Thymus (tissue), 11 donors: Measurements from ENCODE around the gene GIMAP8. TPM values are rescaled to one million over a fixed set of nuclear protein-coding genes. Genes with fewer than 3 reads are reported as not detected.

Source experiments
- DNase-seq, 9 donors: peaks; one replicate each; pipeline ENCODE4 v3.0.0-alpha.2; 2013; ENCODE audit warnings: low spot score in 9 of 9, low read depth in 6 of 9, missing footprints in 1 of 9
- H3K27ac ChIP-seq, 2 donors: one replicate each; pipeline ENCODE4 v1.5.1; 2013; ENCODE audit warnings: control low read depth in 1 of 2, low read depth in 1 of 2, low read length in 1 of 2, mild to moderate bottlenecking in 1 of 2, moderate library complexity in 1 of 2
- H3K27me3 ChIP-seq, 2 donors: one replicate each; pipeline ENCODE4 v1.5.1; 2013; ENCODE audit warnings: low read length in 1 of 2; ENCODE audit not compliant: control insufficient read depth in 2 of 2, insufficient read depth in 1 of 2
- H3K36me3 ChIP-seq, 2 donors: one replicate each; pipeline ENCODE4 v1.5.1; 2013; ENCODE audit warnings: low read length in 1 of 2, mild to moderate bottlenecking in 1 of 2, moderate library complexity in 1 of 2; ENCODE audit not compliant: control insufficient read depth in 2 of 2, insufficient read depth in 2 of 2
- H3K4me1 ChIP-seq, 2 donors: one replicate each; pipeline ENCODE4 v1.5.1; 2013; ENCODE audit warnings: low read length in 2 of 2; ENCODE audit not compliant: control insufficient read depth in 2 of 2, insufficient read depth in 2 of 2
- H3K4me3 ChIP-seq, 2 donors: one replicate each; pipeline ENCODE4 v1.5.1; 2013; ENCODE audit warnings: low read length in 2 of 2, control low read depth in 1 of 2, mild to moderate bottlenecking in 1 of 2
- H3K9me3 ChIP-seq, 2 donors: one replicate each; pipeline ENCODE4 v1.5.1; 2013; ENCODE audit warnings: low read length in 1 of 2, mild to moderate bottlenecking in 1 of 2; ENCODE audit not compliant: control insufficient read depth in 2 of 2, insufficient read depth in 1 of 2
- WGBS: extraction: QIAGEN DNeasy Blood & Tissue Kit; methylation state at CpG from one replicate; pipeline ENCODE4 v1.1.7; 2013; 5-methylcytosine and 5-hydroxymethylcytosine counted together
- polyA plus RNA-seq: library from polyadenylated mRNA; stranded (reverse); fragments of 200-250 nt; gene quantifications from one replicate; pipeline ENCODE4 v1.2.3, GENCODE V29; 2013
- total RNA-seq: library from RNA; stranded (reverse); fragments of 120-200 nt; gene quantifications from one replicate; pipeline ENCODE4 v1.2.4, GENCODE V29; 2013
- donor health status: healthy.

The GIMAP8 gene
- total and polyA plus RNA-seq, 2 donors: 6.1 to 7.9 TPM

GRCh38 chr7:150417863-150418262 is 32.6 kb upstream of the GIMAP8 start:
- Histone ChIP-seq H3K9me3 (no peaks in the 10 kb centered on the region), H3K4me1 (peaks cover 0 to 5% of the 10 kb centered on the region in 2 donors), H3K4me3 (no peak overlapping the region), H3K27me3 (no peaks in the 10 kb centered on the region), H3K27ac (no peak overlapping the region), H3K36me3 (peaks cover 0 to 1% of the 10 kb centered on the region in 2 donors)
- WGBS: 98% methylated on average over 6 of the region's 6 CpGs
- DNase-seq: no peak

GRCh38 chr7:150420242-150420641 is 30.2 kb upstream of the GIMAP8 start:
- Histone ChIP-seq H3K4me1 (peaks cover 0 to 5% of the 10 kb centered on the region in 2 donors), H3K9me3 (no peaks in the 10 kb centered on the region), H3K4me3 (no peak overlapping the region), H3K27me3 (no peaks in the 10 kb centered on the region), H3K27ac (no peak overlapping the region), H3K36me3 (no peaks in the 10 kb centered on the region)
- WGBS: 97% methylated on average over 2 of the region's 2 CpGs
- no peak for DNase-seq

GRCh38 chr7:150420987-150421674 is 29.3 kb upstream of the GIMAP8 start:
- peak; percentile 62 to 92 (median 84) for DNase-seq
- Histone ChIP-seq H3K27ac (no peak overlapping the region), H3K4me1 (peaks cover 0 to 5% of the 10 kb centered on the region in 2 donors), H3K4me3 (no peak overlapping the region), H3K27me3 (no peaks in the 10 kb centered on the region), H3K9me3 (no peaks in the 10 kb centered on the region), H3K36me3 (no peaks in the 10 kb centered on the region)
- 32% methylated on average over 27 of the region's 27 CpGs for WGBS

GRCh38 chr7:150421831-150422230 is 28.6 kb upstream of the GIMAP8 start:
- H3K9me3 ChIP-seq: no peaks in the 10 kb centered on the region
- H3K4me3 ChIP-seq: no peak overlapping the region
- H3K36me3 ChIP-seq: no peaks in the 10 kb centered on the region
- no peak for DNase-seq
- 86% methylated on average over 17 of the region's 17 CpGs for WGBS
- H3K27me3 ChIP-seq: no peaks in the 10 kb centered on the region
- H3K27ac ChIP-seq: no peak overlapping the region
- peaks cover 0 to 5% of the 10 kb centered on the region in 2 donors for H3K4me1 ChIP-seq

- Histone ChIP-seq H3K27me3 (no peaks in the 10 kb centered on the region), H3K4me1 (peaks cover 8 to 30% of the 10 kb centered on the region in 2 donors), H3K9me3 (no peaks in the 10 kb centered on the region), H3K4me3 (no peak overlapping the region), H3K36me3 (no peaks in the 10 kb centered on the region), H3K27ac (no peak overlapping the region)
- DNase-seq: no peak
- 70% methylated on average over 4 of the region's 4 CpGs for WGBS
Measured at GRCh38 chr7:150425670-150426069, 24.8 kb upstream of the GIMAP8 start.

- peak in 2 of 9 donors; percentile 32 to 55 for DNase-seq
- Histone ChIP-seq H3K36me3 (no peaks in the 10 kb centered on the region), H3K27me3 (no peaks in the 10 kb centered on the region), H3K9me3 (no peaks in the 10 kb centered on the region), H3K4me3 (no peak overlapping the region), H3K27ac (peak overlapping the region in 1 of 2 donors; percentile 59), H3K4me1 (peaks cover 8 to 31% of the 10 kb centered on the region in 2 donors)
- 38% methylated on average over 11 of the region's 11 CpGs for WGBS
Measured at GRCh38 chr7:150428671-150429451, 21.6 kb upstream of the GIMAP8 start.

- H3K4me3 ChIP-seq: no peak overlapping the region
- no peaks in the 10 kb centered on the region for H3K36me3 ChIP-seq
- H3K9me3 ChIP-seq: no peaks in the 10 kb centered on the region
- H3K27me3 ChIP-seq: no peaks in the 10 kb centered on the region
- H3K27ac ChIP-seq: no peak overlapping the region
- peaks cover 8 to 31% of the 10 kb centered on the region in 2 donors for H3K4me1 ChIP-seq
- WGBS: 86% methylated on average over 8 of the region's 8 CpGs
- DNase-seq: no peak
Measured at GRCh38 chr7:150429699-150430098, 20.7 kb upstream of the GIMAP8 start.

GRCh38 chr7:150430465-150431085 is 19.9 kb upstream of the GIMAP8 start:
- H3K27me3 ChIP-seq: no peaks in the 10 kb centered on the region
- H3K9me3 ChIP-seq: no peaks in the 10 kb centered on the region
- WGBS: 96% methylated on average over 14 of the region's 14 CpGs
- no peak overlapping the region for H3K27ac ChIP-seq
- H3K4me3 ChIP-seq: no peak overlapping the region
- DNase-seq: no peak
- H3K36me3 ChIP-seq: no peaks in the 10 kb centered on the region
- H3K4me1 ChIP-seq: peaks cover 8 to 31% of the 10 kb centered on the region in 2 donors
